Cardiac muscle cell (in vitro differentiated cells and primary cell): ENCODE data around the gene C13orf46. TPM values are rescaled to one million over a fixed set of nuclear protein-coding genes. Genes with fewer than 3 reads are reported as not detected.

ENCODE experiments used
- DNase-seq, 2 donors: peaks; one replicate each; pipeline versions ENCODE4 v3.0.0 to v3.0.0-alpha.2; 2010 to 2017; ENCODE audit warnings: low read depth in 1 of 2, low spot score in 1 of 2
- H3K27ac ChIP-seq: fragments of 200-600 bp; sonication (generic); 2 replicates; pipeline ENCODE4 v1.5.1; 2016
- H3K27me3 ChIP-seq: fragments of 200-600 bp; sonication (generic); 2 replicates; pipeline ENCODE4 v1.6.0; 2016; ENCODE audit warnings: control low read depth
- H3K36me3 ChIP-seq: fragments of 200-600 bp; sonication (generic); 2 replicates; pipeline ENCODE4 v1.5.1; 2016; ENCODE audit warnings: control low read depth
- H3K4me1 ChIP-seq: fragments of 200-600 bp; sonication (generic); 2 replicates; pipeline ENCODE4 v1.8.1; 2017; ENCODE audit warnings: low read depth, mild to moderate bottlenecking, mixed run types
- H3K4me3 ChIP-seq: fragments of 200-600 bp; sonication (generic); 2 replicates; pipeline ENCODE4 v1.5.1; 2016; ENCODE audit warnings: mild to moderate bottlenecking
- H3K9me3 ChIP-seq: fragments of 200-600 bp; sonication (generic); 2 replicates; pipeline ENCODE4 v1.5.1; 2017; ENCODE audit warnings: low read depth, mild to moderate bottlenecking, control low read depth
- CTCF ChIP-seq: IDR thresholded peaks from 2 replicates; pipeline ENCODE4 v1.5.1; 2012; ENCODE audit warnings: low read depth, mild to moderate bottlenecking, low read length
- polyA plus RNA-seq: library from polyadenylated mRNA; unstranded; fragments of >200 nt; fragmentation: Nextera tagmentation; extraction: Ambion mirVana; gene quantifications from 2 replicates; pipeline ENCODE4 v1.2.1, GENCODE V29; 2016
- total RNA-seq: library from RNA; depleted of rRNA; stranded (reverse); fragments of >200 nt; gene quantifications from 2 replicates; pipeline ENCODE4 v1.2.3, GENCODE V29; 2016

C13orf46 gene
- total and polyA plus RNA-seq, 2 experiments from 2014 or later = 0.35 TPM; not detected in 1

- Histone ChIP-seq H3K27me3 (no peaks in the 10 kb centered on the region), H3K36me3 (no peaks in the 10 kb centered on the region), H3K9me3 (no peaks in the 10 kb centered on the region), H3K4me1 (no peaks in the 10 kb centered on the region), H3K27ac (no peak overlapping the region), H3K4me3 (no peak overlapping the region)
- no peak for TF ChIP-seq CTCF
- DNase-seq = no peak
Observed at GRCh38 chr13:113954046-113954835, 19.6 kb downstream of the C13orf46 start.

GRCh38 chr13:113953561-113953960 is 20.3 kb downstream of the C13orf46 start:
- Histone ChIP-seq H3K27me3 (no peaks in the 10 kb centered on the region), H3K9me3 (no peaks in the 10 kb centered on the region), H3K36me3 (no peaks in the 10 kb centered on the region), H3K4me1 (no peaks in the 10 kb centered on the region), H3K4me3 (no peak overlapping the region), H3K27ac (no peak overlapping the region)
- no peak for DNase-seq
- TF ChIP-seq CTCF = no peak

- Histone ChIP-seq H3K9me3 (no peaks in the 10 kb centered on the region), H3K27ac (no peak overlapping the region), H3K27me3 (no peaks in the 10 kb centered on the region), H3K4me3 (no peak overlapping the region), H3K4me1 (no peaks in the 10 kb centered on the region), H3K36me3 (no peaks in the 10 kb centered on the region)
- no peak for TF ChIP-seq CTCF
- no peak for DNase-seq
Observed at GRCh38 chr13:113952983-113953520, 20.8 kb downstream of the C13orf46 start.

- H3K27me3 ChIP-seq = no peaks in the 10 kb centered on the region
- no peak overlapping the region for H3K27ac ChIP-seq
- DNase-seq = no peak
- no peaks in the 10 kb centered on the region for H3K36me3 ChIP-seq
- no peak overlapping the region for H3K4me3 ChIP-seq
- H3K9me3 ChIP-seq = no peaks in the 10 kb centered on the region
- H3K4me1 ChIP-seq = no peaks in the 10 kb centered on the region
- TF ChIP-seq CTCF = no peak
Observed at GRCh38 chr13:113952151-113952982, 21.5 kb downstream of the C13orf46 start.

- DNase-seq = peak; percentile 71 to 89
- Histone ChIP-seq H3K9me3 (no peaks in the 10 kb centered on the region), H3K27ac (no peak overlapping the region), H3K4me1 (no peaks in the 10 kb centered on the region), H3K4me3 (no peak overlapping the region), H3K27me3 (no peaks in the 10 kb centered on the region), H3K36me3 (no peaks in the 10 kb centered on the region)
- peak; percentile 91 for TF ChIP-seq CTCF
Observed at GRCh38 chr13:113951246-113951999, 22.5 kb downstream of the C13orf46 start.
